Astrocyte of the hippocampus (primary cell): ENCODE measurements around the gene APOBEC3C.
"Not testable (repeated sequence)": the region's sequence is repeated elsewhere in the genome, so short reads cannot be mapped to it uniquely, and the experiment has no call there.

Source experiments
- DNase-seq: peaks from one replicate; pipeline ENCODE4 v3.0.0; 2011; ENCODE audit warnings: low read depth, low spot score

APOBEC3C gene

GRCh38 chr22:38981992-38982927 is 31.8 kb upstream of the APOBEC3C start, which contains the start of gene APOBEC3B:
Gene APOBEC3B, plus strand, starts transcription at chr22:38982347. Its CDS starts 107 bp downstream, at chr22:38982454.
- peak; percentile 86 for DNase-seq

DNA sequence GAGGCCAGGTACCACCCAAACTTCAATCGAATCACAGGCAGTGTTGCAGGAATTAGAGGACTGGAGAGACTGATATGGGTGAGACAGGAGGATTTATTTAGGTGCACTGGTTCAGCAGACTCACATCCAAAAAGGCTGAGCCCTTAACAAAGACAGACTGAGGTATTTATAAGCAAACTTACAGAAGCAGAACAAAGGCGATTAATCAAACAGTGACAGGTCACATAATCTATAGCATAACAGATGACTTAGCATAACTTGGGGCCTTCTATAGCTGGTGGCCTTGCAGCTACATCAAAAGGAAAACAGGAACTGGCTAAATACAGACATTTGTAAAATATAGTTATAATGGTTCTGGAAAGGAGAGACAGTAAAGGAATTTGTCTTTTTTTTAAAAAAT is 29.8 kb upstream of the APOBEC3C start:
- DNase-seq: no peak

- DNase-seq: peak; percentile 56
Observed at GRCh38 chr22:38984784-38985757, 29.0 kb upstream of the APOBEC3C start.

- DNase-seq: no peak
Observed at GRCh38 chr22:38986629-38987028, 27.4 kb upstream of the APOBEC3C start.

DNA sequence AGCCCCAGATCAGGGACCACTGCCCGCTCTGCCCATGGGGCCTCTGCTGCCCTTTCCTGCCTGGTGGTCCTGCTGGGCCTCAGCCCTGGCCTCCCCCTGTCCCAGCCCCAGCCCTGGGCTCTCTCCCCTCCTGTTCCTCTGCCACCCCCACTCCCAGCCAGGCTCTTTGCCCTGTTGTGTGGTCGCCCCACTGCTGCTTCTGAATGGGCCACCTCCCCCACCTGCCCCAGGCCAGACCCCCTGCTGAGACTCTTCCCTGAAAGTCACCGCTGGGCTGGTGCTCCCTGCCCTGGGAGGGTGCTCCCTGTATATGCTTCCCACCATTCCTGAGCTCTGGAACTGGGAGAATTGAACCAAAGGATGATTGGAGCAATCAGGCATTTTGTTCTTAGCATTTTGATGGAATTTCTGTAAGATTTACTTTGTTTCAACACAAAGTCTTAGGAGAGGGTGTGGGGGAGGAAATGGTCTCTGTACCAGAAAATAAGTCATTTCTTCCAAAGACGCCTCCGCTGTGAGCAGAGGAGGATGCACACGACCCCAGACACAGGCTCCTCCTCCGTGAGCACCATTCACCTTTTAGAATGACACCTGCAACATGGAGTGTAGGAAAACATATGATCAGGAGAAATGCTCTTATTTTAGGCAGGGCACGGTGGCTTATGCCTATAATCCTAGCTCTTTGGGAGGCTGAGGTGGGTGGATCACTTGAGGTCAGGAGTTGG is 26.7 kb upstream of the APOBEC3C start:
- no peak for DNase-seq

GRCh38 chr22:38989466-38989865 is 24.6 kb upstream of the APOBEC3C start:
- no peak for DNase-seq

DNA sequence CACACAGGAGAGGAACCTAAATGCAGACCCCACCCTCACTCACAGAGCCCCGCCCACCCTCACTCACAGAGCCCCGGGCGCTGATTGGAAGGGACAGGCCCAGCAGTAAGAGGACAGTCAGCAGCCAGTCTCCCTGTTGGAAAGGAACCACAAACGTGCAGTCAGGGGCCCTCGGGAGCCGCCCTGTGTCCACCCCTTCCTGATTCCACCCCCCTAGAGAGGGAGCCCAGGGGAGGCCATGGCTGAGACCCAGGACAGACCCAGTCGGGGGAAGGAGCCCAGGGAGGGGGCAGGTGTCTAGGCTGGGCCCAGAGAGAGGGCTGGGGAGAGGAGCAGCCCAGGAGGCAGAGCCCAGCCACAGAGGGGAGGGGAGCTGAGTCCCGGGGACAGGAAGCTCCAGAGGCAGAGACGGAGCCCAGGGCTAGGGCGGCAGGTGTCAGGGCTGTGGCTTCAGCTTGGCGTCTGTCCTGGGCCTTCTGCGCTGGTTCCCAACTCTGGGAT is 21.1 kb upstream of the APOBEC3C start:
- not testable (repeated sequence) for DNase-seq

DNA sequence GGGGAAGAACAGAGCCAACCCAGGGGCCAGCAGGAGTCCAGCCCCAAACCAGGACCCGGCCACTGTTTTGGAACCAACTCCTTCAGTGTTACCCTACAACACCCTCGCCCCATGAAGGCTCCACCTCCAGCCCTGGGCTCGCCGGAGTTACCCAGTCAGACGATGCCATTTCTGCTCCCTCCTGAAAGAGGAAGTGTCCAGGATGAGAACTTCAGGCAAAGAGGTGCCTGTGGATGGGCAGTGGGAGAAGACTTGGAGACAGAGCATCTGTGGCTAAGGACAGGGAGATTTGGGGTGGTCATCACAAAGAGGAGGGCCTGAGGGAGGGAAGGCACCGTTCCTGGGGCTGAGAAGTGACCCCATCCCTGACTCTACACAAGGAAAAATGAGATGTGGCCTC is 18.0 kb upstream of the APOBEC3C start:
- no peak for DNase-seq

GRCh38 chr22:38997518-38997917 is 16.5 kb upstream of the APOBEC3C start:
- DNase-seq: no peak

GRCh38 chr22:39003165-39003638 is 10.9 kb upstream of the APOBEC3C start:
- DNase-seq: peak; percentile 92

GRCh38 chr22:39007177-39007576 is 6.9 kb upstream of the APOBEC3C start:
- DNase-seq: no peak

DNA sequence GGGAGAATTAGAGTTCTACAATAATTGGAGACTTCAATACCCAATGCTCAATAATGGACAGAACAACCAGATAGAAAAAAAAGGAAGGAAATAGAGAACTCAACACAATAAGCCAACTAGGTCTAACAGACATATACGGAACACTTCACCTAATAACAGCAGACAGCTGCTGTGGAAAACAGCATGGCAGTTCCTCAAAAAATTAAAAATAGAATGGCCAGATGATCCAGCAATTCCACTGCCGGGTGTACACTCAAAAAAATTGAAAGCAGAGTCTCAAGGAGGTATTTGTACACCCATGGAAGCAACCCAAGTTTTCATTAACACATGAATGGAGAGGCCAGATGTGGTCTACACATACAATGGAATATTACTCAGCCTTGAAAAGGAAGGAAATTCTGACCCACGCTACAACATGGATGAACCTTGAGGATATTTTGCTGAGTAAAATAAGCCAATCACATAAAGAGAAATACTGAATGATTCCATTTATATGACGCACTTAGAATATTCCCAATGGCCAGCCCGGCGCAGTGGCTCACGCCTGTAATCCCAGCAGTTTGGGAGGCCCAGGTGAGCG is 5.7 kb upstream of the APOBEC3C start:
- DNase-seq: not testable (repeated sequence)

DNA sequence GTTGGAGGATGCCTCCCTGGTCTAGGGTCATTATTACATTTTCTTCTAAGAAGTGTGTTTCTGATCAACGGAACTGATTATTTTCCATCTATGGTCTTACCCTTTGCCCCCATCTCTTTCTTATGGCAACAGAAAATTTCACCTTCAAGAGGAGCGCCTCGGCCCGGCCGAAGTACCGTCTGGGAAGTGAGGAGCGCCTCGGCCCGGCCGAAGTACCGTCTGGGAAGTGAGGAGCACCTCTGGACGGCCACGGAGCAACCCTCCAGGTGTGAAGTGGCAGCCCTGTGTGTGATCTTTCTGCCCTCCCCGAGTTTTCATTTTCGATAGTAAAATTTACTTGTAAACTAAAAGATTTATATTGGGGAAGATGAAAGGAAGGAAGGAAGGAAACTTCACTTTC is 3.1 kb upstream of the APOBEC3C start:
- no peak for DNase-seq

DNA sequence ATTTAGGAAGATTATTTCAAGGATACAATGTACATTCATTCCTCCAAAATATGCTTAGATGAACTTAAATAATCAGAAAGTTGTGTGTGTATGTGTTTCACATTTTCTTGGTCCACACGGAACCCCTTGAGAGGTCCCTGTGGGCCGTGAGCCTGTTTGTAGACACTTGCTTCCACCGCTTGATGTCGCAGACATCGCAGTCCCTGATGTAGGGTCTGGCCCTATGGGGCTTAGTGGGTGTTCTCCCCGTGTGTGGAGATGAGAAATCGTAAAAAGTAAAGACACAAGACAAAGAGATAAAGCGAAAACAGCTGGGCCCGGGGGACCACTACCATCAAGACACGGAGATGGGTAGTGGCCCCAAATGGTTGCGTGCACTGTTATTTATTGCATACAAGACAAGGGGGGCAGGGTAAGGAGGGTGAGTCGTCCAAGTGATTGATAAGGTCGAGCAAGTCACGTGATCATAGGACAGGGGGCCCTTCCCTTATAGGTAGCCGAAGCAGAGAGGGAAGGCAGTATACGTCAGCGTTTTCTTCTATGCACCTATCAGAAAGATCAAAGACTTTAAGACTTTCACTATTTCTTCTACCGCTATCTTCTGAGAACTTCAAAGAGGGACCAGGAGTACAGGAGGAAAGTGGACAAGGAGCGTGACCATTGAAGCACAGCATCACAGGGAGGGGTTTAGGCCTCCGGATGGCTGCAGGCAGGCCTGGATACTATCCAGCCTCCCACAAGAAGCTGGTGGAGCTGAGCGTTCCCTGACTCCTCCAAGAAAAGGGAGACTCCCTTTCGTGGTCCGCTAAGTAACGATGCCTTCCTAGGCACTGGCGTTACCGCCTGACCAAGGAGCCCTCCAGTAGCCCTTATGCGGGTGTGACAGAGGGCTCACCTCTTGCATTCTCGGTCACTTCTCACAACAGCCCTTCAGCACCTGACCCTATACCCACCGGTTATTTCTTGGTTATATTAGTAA is 1.2 kb upstream of the APOBEC3C start:
- no peak for DNase-seq

DNA sequence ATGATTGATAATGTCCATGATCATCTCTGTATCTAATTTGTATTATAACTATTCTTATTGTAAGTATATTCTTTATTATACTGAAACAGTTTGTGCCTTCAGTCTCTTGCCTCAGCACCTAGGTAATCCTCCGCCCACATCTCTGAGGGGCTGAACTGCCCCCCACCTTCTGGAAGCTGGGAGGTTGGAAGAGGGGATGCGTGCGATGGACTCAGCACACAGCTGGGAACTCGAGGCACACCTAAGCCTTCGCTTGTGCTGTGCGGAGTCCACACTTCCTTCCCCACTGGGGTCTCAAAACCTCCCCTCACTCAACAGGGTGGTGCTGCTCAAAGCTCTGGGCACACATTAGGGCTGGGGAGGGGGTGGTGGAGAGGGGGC is 506 bp upstream of the APOBEC3C start:
- DNase-seq: not testable (repeated sequence)

DNA sequence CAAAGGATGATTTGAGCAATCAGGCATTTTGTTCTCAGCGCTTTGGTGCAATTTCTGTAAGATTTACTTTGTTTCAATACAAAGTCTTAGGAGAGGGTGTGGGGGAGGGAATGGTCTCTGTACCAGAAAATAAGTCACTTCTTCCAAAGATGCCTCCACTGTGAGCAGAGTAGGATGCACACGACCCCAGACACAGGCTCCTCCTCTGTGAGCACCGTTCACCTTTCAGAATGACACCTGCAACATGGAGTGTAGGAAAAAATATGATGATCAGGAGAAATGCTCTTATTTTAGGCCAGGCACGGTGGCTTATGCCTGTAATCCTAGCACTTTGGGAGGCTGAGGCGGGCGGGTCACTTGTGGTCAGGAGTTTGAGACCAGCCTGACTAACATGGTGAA is 665 bp downstream of the APOBEC3C start:
- not testable (repeated sequence) for DNase-seq

GRCh38 chr22:39016592-39016991 is 2.5 kb downstream of the APOBEC3C start:
- no peak for DNase-seq

DNA sequence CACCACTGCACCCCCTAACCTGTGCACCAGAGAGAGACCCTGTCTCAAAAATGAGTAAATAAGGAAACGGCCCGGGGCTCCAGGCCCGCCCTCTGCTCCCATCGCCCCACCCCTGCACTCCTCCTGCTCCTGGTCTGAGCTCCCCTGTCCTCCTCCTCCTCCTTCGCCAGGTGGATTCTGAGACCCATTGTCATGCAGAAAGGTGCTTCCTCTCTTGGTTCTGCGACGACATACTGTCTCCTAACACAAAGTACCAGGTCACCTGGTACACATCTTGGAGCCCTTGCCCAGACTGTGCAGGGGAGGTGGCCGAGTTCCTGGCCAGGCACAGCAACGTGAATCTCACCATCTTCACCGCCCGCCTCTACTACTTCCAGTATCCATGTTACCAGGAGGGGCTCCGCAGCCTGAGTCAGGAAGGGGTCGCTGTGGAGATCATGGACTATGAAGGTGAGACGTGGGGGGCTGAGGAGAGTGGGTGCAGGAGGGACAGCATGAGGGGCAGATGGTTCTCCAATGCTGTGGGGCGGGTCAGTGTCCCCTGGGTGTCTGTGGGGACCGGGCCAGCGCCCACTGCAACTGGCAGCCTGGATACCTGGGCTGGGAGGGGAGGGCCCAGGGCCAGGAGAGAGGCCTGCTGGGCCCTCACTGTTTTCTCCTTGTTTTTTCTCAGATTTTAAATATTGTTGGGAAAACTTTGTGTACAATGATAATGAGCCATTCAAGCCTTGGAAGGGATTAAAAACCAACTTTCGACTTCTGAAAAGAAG is 3.7 kb downstream of the APOBEC3C start:
- no peak for DNase-seq
